GM10266 (cell line): ENCODE measurements around the gene TTC6.

Source experiments
- DNase-seq: peaks from one replicate; pipeline ENCODE4 v3.0.0; 2012; ENCODE audit errors: extremely low spot score
- TF ChIP-seq, protein P1 (sequence below): IDR thresholded peaks from 2 replicates; pipeline ENCODE4 v1.5.1; 2012; ENCODE audit warnings: mild to moderate bottlenecking, low read depth; ENCODE audit not compliant: control insufficient read depth, insufficient read depth; ENCODE audit errors: missing control alignments

The TTC6 gene

DNA sequence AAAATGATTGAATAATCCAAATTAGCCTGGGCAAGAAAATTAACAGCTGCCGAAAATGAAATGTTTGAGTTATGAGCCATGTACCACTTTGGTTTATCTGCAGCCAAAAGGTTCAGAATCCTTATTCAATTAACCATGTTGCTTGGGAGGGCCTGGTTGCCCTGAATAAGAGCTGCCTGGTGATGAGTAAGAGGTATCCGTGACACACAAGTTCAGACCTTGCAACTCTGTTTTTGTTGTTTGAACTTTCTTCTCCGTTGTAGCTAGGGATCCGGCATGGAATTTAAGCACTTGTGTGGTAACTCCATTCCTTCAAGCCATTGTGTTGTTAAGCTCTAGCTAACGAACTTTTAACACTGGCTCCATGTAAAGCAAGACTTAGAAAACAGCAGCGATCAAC, 36.0 kb upstream of the TTC6 start:
- TF ChIP-seq, protein P1, sequence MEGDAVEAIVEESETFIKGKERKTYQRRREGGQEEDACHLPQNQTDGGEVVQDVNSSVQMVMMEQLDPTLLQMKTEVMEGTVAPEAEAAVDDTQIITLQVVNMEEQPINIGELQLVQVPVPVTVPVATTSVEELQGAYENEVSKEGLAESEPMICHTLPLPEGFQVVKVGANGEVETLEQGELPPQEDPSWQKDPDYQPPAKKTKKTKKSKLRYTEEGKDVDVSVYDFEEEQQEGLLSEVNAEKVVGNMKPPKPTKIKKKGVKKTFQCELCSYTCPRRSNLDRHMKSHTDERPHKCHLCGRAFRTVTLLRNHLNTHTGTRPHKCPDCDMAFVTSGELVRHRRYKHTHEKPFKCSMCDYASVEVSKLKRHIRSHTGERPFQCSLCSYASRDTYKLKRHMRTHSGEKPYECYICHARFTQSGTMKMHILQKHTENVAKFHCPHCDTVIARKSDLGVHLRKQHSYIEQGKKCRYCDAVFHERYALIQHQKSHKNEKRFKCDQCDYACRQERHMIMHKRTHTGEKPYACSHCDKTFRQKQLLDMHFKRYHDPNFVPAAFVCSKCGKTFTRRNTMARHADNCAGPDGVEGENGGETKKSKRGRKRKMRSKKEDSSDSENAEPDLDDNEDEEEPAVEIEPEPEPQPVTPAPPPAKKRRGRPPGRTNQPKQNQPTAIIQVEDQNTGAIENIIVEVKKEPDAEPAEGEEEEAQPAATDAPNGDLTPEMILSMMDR: no peak
- DNase-seq: no peak

DNA sequence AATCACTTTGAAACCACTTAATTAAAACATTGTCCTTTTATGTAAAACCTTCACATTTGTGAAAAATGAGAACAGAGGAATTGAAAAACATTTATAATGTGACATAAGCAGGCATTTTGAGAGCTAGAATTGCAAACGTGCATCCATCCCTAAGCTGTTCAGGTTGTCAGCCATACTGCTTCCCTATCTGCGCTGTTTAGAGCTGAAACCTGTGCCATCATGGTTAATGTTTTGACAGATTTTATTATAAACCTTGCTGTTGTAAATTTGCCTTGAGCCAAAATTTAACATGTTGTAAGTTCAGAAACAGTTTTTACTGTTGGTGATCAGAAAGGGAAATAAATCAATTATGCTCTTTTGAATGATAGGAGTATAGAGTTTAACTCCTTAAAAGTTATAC, 32.2 kb upstream of the TTC6 start:
- TF ChIP-seq, protein P1: no peak
- DNase-seq: no peak

DNA sequence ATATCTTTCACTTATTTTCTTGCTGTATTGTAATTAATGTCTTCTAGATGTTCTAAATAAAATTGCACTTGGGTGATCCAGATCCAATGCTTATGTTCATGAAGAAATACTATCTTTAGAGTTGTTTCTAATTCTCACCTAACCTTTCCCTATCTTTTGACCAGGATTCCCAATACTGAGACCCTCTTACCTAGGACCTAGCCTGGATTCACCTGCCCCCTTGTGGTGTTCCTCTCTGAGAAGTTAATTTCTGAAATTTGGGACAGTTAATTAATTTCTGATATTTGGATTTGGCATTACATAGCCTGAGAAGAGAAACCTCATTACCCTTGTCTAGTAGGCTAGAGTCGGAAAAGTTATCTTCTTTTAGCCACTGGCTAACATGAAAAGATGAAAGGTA, 29.9 kb upstream of the TTC6 start:
- TF ChIP-seq, protein P1: no peak
- no peak for DNase-seq

DNA sequence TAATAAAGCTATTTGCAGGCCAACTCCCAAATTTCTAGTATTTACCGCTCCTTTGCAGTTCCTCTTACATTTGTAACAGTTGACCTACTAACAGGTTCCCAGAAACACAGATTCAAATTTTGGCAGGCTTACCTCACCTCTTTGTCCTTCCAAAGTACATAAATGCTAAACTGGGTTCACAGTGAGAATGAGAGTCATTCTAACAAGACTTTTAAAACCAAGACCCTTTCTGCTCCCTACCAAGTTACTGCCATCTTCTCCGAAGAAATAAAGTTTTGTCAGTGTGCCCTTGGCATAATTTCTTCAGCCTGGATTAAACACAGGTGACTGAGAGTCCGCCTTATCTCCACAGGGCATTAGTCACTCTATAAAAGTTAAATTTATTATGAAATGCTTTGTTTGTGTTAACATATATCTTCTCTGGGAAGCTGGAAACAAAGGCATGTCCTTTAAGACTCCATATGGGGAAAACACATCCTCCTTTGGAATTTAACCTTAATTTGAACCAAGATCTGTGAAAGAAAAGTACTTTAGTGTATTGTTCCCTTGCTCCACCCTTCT, 28.5 kb upstream of the TTC6 start:
- TF ChIP-seq, protein P1: no peak
- no peak for DNase-seq

DNA sequence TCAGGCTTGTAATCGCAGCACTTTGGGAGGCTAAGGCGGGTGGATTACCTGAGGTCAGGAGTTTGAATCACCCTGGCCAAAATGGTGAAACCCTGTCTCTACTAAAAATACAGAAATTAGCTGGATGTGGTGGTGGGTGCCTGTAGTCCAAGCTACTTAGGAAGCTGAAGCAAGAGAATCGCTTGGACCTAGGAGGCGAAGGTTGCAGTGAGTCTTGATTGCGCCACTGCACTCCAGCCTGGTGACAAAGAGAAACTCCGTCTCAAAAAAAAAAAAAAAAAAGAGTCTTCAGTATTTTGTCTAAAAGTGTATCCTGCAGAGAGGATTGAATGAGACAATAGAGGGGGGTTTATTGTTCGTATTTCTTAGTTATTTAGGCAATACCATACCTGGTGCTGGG, 25.7 kb upstream of the TTC6 start:
- DNase-seq: no peak
- TF ChIP-seq, protein P1: no peak

DNA sequence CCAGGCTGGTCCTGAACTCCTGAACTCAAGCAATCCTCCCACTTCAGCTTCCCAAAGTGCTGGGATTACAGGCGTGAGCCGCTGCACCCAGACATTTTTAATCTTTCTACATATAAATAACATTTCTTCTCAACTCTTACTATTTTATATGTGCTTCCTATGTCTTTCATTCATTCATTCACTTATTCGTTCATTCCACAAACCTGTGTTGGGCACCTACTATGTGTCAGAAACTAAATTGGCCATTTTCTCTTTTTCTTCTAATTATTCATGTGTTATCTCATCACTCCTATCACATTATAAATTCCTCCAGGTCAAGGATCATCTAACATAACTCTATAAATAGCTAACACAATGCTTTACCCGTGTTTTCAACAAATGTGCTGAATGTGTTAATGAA, 24.0 kb upstream of the TTC6 start:
- TF ChIP-seq, protein P1: no peak
- DNase-seq: no peak

DNA sequence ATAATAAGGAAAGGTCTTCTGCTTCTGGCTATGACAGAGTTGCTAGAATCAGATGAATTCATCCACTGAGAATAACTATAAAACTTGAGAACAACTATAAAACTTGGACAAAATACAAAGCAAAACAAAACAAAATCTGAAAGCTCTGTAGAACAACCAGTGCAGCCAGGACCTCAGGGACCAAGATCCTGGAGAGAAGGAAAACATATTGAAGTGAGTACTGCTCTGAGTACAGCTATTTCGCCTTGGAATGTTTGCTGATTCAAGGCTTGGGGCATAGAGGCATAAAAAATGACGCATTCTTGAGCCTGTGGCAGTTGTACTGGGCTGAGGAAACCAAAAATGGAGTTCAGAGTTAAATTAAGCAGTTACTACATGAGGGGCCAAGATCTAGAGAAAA, 22.1 kb upstream of the TTC6 start:
- TF ChIP-seq, protein P1: no peak
- no peak for DNase-seq
